ENCODE measurements around the gene PLA2G6.

Gene PLA2G6

GRCh38 chr22:38068641-38069371 lies 112.8 kb downstream of the PLA2G6 start:
- DNase-seq, result no peak

DNA sequence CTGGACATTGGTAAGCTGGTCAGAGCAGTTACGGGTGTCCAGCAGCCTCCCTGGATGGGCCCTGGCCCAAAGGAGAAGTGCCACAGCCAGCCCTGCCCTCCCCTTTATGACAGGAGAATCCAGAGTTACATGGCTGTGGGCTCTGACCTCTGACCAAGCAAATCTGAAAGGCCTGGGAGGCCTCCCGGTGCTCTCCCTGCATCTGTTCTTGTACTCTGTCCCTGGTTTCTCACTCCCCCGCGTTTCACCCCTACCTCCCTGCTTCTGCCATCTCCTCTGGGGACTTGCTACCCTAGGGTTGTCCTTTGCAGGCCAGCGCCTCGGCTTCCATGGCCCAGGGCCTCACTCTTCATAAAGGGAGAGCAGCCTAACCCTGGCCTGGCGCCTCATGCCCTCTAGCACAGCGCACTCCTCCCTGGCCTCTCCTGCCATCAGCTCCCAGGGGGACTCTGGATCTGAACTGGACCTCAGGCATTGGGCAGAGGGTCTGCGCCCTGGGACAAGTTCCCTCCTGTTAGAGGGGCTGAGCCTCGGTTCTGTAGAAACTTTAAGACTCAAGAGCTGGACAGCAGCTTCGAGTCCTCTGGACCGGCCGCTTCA lies 113.8 kb downstream of the PLA2G6 start:
- no peak for DNase-seq

DNA sequence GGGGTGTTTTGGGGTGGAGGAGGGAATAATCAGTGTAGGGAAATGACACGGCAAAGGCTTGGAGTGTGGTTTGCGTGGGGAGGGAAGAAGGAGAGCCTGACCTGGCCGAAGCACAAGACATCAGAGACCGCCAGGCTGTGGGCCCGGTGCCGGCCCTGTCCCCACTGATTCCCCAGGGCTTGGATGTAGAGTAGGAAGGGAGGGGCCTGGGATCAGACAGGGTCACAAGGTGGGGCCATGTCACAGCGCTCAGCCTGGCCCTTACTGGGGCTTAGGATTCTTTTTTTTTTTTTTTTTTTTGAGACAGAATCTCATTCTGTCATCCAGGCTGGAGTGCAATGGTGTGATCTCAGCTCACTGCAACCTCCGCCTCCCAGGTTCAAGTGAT lies 114.6 kb downstream of the PLA2G6 start:
- no peak for DNase-seq

- DNase-seq, result no peak
Observed at GRCh38 chr22:38066381-38067027, 115.1 kb downstream of the PLA2G6 start.

GRCh38 chr22:38065539-38065938 lies 116.1 kb downstream of the PLA2G6 start:
- DNase-seq, result no peak

DNA sequence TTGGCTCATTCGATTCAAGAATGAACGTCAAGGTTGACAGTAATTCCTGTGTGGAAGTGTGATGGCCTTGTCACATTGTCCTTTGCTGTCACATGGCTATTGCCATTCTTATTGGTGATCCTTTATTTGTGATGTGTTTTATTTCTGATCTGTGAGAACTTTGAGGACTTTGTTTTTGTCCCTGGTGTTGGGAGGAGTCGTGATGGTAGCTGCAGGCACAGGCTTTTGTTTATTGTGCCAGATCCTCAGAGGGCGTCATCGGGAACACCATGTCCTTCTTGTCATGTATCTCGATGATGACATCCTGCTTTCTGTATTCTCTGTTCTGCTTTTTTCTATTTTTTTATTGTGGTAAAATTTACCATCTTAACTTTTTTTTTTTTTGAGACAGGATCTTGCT lies 118.8 kb downstream of the PLA2G6 start:
- no peak for DNase-seq
